ENCODE data around the gene BCAM. TPM values are rescaled to one million over a fixed set of nuclear protein-coding genes. Genes with fewer than 3 reads are reported as not detected.

The BCAM gene
- total RNA-seq, 1 donor, result 4.3 TPM

DNA sequence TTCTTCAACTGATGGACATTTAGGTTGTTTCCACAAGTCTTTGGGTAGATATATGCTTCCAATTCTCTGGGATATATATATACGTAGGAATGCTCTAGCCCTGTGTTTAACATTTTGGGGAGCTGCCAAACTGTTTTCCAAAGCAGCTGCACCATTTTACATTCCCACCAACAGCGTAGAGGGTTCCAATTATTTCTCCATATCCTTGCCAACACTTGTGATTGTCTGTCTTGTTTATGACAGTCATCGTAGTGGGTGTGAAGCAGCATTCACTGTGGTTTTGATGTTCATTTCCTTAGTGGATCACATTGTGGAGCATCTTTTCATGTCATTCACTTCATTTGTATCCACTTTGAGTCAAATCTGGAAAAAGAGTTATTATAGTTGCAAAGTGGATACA lies 35.9 kb upstream of the BCAM start:
- Histone ChIP-seq H3K36me3 (ENCODE audit: insufficient read depth, low read length) (no peaks in the 10 kb centered on the region), H4K20me1 (ENCODE audit: insufficient read depth, low read length) (no peaks in the 10 kb centered on the region)

DNA sequence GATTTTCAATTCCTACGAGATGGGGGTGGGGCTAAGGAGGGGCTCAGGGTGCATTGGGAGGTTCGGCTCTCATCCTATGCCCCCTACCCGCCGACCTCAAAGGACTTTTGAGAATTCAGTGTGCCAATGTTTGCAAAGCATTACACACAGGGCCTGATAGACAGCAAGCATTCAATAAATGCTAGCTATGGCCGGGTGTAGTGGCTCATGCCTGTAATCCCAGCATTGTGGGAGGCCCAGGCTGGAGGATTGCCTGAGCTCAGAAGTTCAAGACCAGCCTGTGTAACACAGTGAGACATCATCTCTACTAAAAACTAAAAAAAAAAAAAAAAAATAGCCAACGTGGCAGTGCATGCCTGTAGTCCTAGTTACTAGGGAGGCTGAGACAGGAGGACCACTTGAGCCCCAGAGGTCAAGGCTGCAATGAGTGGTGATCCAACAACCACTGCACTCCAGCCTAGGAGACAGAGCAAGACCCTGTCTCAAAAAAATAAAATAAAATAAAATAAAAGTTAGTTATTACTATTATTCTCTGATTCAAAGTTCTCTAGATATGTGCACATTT lies 33.1 kb upstream of the BCAM start:
- peak; percentile 21 for DNase-seq (ENCODE audit: insufficient read length, low spot score, missing footprints)
- no peak overlapping the region for H3K4me2 ChIP-seq (ENCODE audit: insufficient read depth, low read length)
- no peaks in the 10 kb centered on the region for H3K79me2 ChIP-seq (ENCODE audit: insufficient read depth, low read length)
- H3K4me1 ChIP-seq (ENCODE audit: insufficient read depth, low read length), result peaks cover 14% of the 10 kb centered on the region
- no peaks in the 10 kb centered on the region for H3K9me3 ChIP-seq (ENCODE audit: low read depth, low read length)
- H3K27ac ChIP-seq (ENCODE audit: low read depth, low read length), result no peak overlapping the region
- no peak overlapping the region for H2AFZ ChIP-seq (ENCODE audit: low read length)
- no peak for TF ChIP-seq CTCF (IDR thresholded peaks at IDR 0.05; ENCODE audit: extremely low read depth, low read depth, low read length)
- H3K27me3 ChIP-seq (ENCODE audit: insufficient read depth, low read length), result no peaks in the 10 kb centered on the region
- H3K36me3 ChIP-seq (ENCODE audit: insufficient read depth, low read length), result no peaks in the 10 kb centered on the region
- H3K4me3 ChIP-seq (ENCODE audit: insufficient read depth, low read length), result no peak overlapping the region
- H4K20me1 ChIP-seq (ENCODE audit: insufficient read depth, low read length), result no peaks in the 10 kb centered on the region

More for the DNA sequence above, 35.9 kb upstream of the BCAM start:
- no peak overlapping the region for H3K4me3 ChIP-seq (ENCODE audit: insufficient read depth, low read length)
- H3K79me2 ChIP-seq (ENCODE audit: insufficient read depth, low read length), result no peaks in the 10 kb centered on the region
- TF ChIP-seq CTCF (IDR thresholded peaks at IDR 0.05; ENCODE audit: extremely low read depth, low read depth, low read length), result no peak
- no peak overlapping the region for H3K4me2 ChIP-seq (ENCODE audit: insufficient read depth, low read length)
- DNase-seq (ENCODE audit: insufficient read length, low spot score, missing footprints), result no peak
- no peak overlapping the region for H3K27ac ChIP-seq (ENCODE audit: low read depth, low read length)
- H3K27me3 ChIP-seq (ENCODE audit: insufficient read depth, low read length), result no peaks in the 10 kb centered on the region
- no peaks in the 10 kb centered on the region for H3K9me3 ChIP-seq (ENCODE audit: low read depth, low read length)
- H2AFZ ChIP-seq (ENCODE audit: low read length), result no peak overlapping the region
- peaks cover 14% of the 10 kb centered on the region for H3K4me1 ChIP-seq (ENCODE audit: insufficient read depth, low read length)

- H3K27ac ChIP-seq (ENCODE audit: low read depth, low read length), result no peak overlapping the region
- H3K36me3 ChIP-seq (ENCODE audit: insufficient read depth, low read length), result no peaks in the 10 kb centered on the region
- H3K79me2 ChIP-seq (ENCODE audit: insufficient read depth, low read length), result no peaks in the 10 kb centered on the region
- no peak for TF ChIP-seq CTCF (IDR thresholded peaks at IDR 0.05; ENCODE audit: extremely low read depth, low read depth, low read length)
- no peaks in the 10 kb centered on the region for H4K20me1 ChIP-seq (ENCODE audit: insufficient read depth, low read length)
- no peaks in the 10 kb centered on the region for H3K27me3 ChIP-seq (ENCODE audit: insufficient read depth, low read length)
- no peak overlapping the region for H2AFZ ChIP-seq (ENCODE audit: low read length)
- no peak overlapping the region for H3K4me2 ChIP-seq (ENCODE audit: insufficient read depth, low read length)
- peaks cover 14% of the 10 kb centered on the region for H3K4me1 ChIP-seq (ENCODE audit: insufficient read depth, low read length)
- no peaks in the 10 kb centered on the region for H3K9me3 ChIP-seq (ENCODE audit: low read depth, low read length)
- DNase-seq (ENCODE audit: insufficient read length, low spot score, missing footprints), result no peak
- no peak overlapping the region for H3K4me3 ChIP-seq (ENCODE audit: insufficient read depth, low read length)
Measured at GRCh38 chr19:44776402-44777096, 32.4 kb upstream of the BCAM start.

GRCh38 chr19:44777715-44778347 lies 31.1 kb upstream of the BCAM start, which contains the start of gene CBLC:
Gene CBLC, plus strand, starts transcription at chr19:44777890. Its CDS starts 42 bp downstream, at chr19:44777932.
- DNase-seq (ENCODE audit: insufficient read length, low spot score, missing footprints), result peak; percentile 70
- H2AFZ ChIP-seq (ENCODE audit: low read length), result peak within 1 kb of the TSS; percentile 29
- H3K4me2 ChIP-seq (ENCODE audit: insufficient read depth, low read length), result peak within 1 kb of the TSS; percentile 23
- TF ChIP-seq CTCF (IDR thresholded peaks at IDR 0.05; ENCODE audit: extremely low read depth, low read depth, low read length), result no peak
- H3K9me3 ChIP-seq (ENCODE audit: low read depth, low read length), result no peaks in the 10 kb centered on the region
- H3K4me3 ChIP-seq (ENCODE audit: insufficient read depth, low read length), result peak within 1 kb of the TSS; percentile 30
- no peaks in the 10 kb centered on the region for H3K79me2 ChIP-seq (ENCODE audit: insufficient read depth, low read length)
- no peak within 1 kb of the TSS for H3K27ac ChIP-seq (ENCODE audit: low read depth, low read length)
- H4K20me1 ChIP-seq (ENCODE audit: insufficient read depth, low read length), result no peaks in the 10 kb centered on the region
- no peaks in the 10 kb centered on the region for H3K36me3 ChIP-seq (ENCODE audit: insufficient read depth, low read length)
- peaks cover 14% of the 10 kb centered on the region for H3K4me1 ChIP-seq (ENCODE audit: insufficient read depth, low read length)
- H3K27me3 ChIP-seq (ENCODE audit: insufficient read depth, low read length), result no peaks in the 10 kb centered on the region

Data from osteoblast (primary cell).